ENCODE measurements around the gene GRIN2A.

DNA sequence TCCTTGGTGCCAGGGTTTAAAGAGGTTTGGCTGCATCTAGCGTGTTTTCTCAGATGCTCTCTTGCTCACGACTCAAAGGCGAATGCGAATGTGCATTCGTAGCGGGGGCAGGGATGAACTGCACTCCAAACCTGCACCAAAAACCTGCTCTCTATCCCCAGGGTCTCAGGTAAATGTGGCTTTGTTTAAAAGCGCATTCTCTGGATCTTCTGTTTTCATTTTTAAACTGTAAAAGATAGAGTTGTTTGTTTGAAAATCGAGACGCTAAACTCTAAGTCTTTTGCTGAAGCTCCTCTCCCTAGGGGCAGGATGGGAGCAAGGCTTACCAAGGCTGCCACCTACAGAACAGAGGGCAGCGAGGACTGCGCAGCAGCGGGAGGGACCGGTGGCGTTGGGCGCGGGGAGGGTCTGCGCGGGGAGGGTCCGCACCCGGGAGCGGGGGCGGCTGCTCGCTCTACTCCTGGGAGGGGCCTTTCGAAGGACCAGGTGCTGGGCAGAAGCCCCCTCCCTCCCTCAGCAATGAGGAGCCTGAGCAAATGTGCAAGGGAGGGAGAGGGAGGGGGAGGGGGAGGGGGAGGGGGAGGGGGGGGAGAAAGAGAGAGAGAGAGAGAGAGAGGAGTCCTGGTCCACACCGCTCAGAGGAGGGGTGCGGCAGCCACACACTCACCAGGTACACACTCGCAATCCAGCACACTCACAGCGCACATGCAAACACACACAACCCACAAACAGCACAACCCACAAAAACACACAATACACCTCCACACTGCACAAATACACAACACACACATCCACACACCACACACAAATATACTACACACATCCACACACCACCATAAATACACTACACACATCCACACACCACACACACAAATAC lies 142.8 kb downstream of the GRIN2A start:
- no peak for TF ChIP-seq POLR2AphosphoS5 (IDR thresholded peaks at IDR 0.05)
- TF ChIP-seq, protein P1, sequence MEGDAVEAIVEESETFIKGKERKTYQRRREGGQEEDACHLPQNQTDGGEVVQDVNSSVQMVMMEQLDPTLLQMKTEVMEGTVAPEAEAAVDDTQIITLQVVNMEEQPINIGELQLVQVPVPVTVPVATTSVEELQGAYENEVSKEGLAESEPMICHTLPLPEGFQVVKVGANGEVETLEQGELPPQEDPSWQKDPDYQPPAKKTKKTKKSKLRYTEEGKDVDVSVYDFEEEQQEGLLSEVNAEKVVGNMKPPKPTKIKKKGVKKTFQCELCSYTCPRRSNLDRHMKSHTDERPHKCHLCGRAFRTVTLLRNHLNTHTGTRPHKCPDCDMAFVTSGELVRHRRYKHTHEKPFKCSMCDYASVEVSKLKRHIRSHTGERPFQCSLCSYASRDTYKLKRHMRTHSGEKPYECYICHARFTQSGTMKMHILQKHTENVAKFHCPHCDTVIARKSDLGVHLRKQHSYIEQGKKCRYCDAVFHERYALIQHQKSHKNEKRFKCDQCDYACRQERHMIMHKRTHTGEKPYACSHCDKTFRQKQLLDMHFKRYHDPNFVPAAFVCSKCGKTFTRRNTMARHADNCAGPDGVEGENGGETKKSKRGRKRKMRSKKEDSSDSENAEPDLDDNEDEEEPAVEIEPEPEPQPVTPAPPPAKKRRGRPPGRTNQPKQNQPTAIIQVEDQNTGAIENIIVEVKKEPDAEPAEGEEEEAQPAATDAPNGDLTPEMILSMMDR (IDR thresholded peaks at IDR 0.05): no peak
- TF ChIP-seq POLR2A (IDR thresholded peaks at IDR 0.05): no peak
